Measurements from ENCODE around the gene TXNRD3.
"Not testable (repeated sequence)": the region's sequence is repeated elsewhere in the genome, so short reads cannot be mapped to it uniquely, and the experiment has no call there.

Gene TXNRD3

DNA sequence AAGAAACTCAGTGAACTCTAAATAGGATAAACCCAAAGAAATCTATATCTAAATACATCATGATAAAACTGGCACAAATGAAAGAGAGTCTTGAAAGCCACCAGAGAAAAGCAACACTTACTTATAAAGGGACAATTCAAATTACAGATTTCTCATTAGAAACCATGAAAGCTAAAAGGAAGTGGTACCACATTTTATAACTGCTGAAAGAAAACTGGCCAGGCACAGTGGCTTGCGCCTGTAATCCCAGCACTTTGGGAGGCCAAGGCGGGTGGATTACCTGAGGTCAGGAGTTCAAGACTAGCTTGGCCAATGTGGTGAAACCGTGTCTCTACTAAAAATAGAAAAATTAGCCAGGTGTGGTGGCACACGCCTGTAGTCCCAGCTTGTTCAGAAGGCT, 59.4 kb downstream of the TXNRD3 start:
- not testable (repeated sequence) for DNase-seq (ENCODE audit: low read depth in 2 of 2)

DNA sequence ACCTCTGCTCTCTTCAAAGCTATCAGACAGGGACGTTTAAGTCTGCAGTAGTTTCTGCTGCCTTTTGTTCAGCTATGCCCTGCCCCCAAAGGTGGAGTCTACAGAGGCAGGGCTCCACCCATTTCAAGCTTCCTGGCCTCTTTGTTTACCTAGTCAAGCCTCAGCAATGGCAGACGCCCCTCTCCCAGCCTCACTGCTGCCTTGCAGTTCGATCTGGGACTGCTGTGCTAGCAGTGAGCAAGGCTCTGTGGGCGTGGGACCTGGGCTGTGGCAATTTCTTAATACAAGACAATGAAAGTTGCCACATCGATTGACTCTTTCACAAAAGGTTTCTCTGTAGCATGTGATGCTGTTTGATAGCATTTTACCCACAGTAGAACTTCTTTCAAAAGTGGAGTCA, 63.4 kb downstream of the TXNRD3 start:
- not testable (repeated sequence) for DNase-seq (ENCODE audit: low read depth in 2 of 2)

GRCh38 chr3:126582311-126582710, 72.6 kb downstream of the TXNRD3 start:
- no peak for DNase-seq (ENCODE audit: low read depth in 2 of 2)

GRCh38 chr3:126581569-126581968, 73.4 kb downstream of the TXNRD3 start:
- DNase-seq (ENCODE audit: low read depth in 2 of 2): no peak

DNA sequence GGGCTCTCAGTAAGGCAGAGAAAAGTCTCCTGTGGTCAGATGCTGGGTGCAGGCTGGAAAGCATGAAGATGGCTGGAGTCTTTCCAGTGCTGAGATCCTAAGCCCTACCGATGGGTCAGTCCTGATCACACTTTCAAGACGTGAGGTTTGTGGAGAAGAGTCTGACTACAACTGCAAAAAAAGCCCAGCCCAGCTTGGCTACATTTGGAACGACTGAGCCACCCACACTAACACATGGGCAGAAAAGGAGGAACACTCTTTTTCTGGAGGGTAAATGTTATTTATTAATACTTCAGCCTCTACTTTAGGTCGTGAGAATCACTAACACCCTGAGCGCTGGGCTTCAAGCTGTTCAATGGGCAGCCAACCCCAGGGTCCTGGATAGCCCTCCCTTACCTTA, 74.2 kb downstream of the TXNRD3 start:
- DNase-seq (ENCODE audit: low read depth in 2 of 2): no peak

GRCh38 chr3:126578702-126579101, 76.2 kb downstream of the TXNRD3 start:
- DNase-seq (ENCODE audit: low read depth in 2 of 2): no peak

DNA sequence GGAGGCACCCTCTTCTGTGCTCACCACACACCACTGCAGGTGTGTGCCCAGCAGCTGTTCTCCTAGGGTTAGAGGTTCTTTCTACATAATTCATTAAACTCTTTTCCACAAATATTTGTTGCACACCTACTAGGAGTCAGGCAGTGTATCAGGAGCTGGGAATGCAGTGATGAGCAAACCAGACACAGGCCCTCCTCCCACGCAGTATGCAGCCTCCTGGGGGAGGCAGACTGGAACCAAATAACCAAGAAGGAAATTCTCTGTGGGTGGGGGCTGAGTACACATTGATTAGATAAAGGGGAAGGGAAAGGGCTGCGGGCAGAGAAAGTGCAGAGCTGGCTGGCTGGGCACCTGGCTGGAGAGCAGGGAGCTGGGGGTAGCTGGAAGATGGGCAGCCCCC, 77.7 kb downstream of the TXNRD3 start:
- DNase-seq (ENCODE audit: low read depth in 2 of 2): no peak

- no peak for DNase-seq (ENCODE audit: low read depth in 2 of 2)
Observed at GRCh38 chr3:126573492-126574117, 81.3 kb downstream of the TXNRD3 start.

DNA sequence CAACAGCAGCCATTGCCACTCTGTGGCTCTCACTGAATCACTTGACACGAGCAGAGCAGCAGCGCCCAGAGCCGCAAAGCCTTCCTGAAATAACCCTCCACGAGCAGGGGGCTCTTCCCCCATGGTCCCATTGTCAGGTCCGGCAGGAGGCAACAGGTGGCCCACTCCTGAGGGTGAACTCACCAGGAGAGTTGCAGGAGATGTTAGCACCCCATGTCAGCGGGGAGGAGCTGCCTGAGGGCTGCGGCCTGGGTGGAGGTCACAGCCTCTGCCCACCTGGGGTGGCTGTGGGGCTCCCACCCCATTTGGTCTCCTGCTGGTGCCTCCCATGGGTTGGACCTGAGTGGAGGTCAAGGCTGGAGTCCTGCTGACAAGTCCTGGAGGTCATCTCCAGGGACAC, 83.8 kb downstream of the TXNRD3 start:
- DNase-seq (ENCODE audit: low read depth in 2 of 2): no peak

DNA sequence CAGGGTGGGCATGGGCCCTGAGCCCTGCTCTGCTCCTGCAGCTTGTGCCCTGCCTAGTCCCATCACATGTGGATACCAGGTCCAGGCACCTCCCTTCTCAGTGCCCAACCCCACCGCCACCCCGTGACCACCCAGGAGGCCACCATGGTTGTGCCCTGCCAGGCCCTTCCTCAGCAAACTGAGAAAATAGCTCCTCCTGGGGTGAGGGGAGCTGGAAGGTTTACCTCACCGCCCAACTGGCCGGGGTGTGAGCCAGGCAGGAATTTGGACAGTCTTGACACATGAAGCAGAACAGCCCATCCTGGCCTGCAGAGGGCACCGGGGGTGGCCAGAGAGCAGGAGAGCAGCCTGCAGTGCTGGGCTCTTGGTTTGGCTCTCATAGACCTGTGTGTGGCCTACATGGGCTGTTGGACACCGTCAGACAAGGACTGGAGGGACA, 84.8 kb downstream of the TXNRD3 start:
- DNase-seq (ENCODE audit: low read depth in 2 of 2): no peak

GRCh38 chr3:126569390-126569975, 85.4 kb downstream of the TXNRD3 start:
- no peak for DNase-seq (ENCODE audit: low read depth in 2 of 2)

- no peak for DNase-seq (ENCODE audit: low read depth in 2 of 2)
Observed at GRCh38 chr3:126568776-126569342, 86.1 kb downstream of the TXNRD3 start.

DNA sequence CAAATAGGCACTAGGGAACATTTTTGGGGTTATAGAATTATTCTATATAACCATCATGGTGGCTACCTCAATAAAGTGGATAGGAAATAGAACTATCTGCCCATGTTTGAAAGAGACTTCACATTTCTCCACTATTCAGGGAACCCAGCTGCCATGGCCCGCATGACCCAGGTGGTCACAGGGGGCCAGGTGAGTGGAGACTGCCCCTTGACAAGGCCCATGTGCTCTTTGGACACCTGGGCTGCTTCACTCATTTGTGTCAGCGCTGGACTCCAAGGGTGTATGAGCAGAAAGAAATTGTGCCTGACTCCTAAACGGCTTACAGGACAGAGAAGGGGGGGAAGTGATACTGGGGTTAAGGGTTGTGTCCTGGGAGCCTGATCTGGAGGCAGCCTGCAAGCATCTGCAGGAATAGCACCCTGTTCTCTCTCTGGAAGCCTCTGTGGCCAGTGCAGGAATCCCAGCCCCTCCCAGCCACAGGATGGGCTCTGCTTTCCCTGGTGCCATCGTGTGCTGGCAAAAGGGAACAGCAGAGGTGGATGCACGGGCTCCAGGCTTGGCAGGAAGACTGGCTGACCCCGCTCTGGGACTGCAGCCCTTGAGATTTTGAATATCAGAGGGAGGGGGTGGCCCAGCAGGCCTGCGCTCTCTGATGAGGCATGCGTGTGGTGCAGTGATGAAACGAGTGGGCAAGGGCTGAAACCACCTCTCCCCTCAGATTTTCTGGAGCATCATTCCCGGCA, 87.1 kb downstream of the TXNRD3 start:
- no peak for DNase-seq (ENCODE audit: low read depth in 2 of 2)

- DNase-seq (ENCODE audit: low read depth in 2 of 2): no peak
Observed at GRCh38 chr3:126562737-126563276, 92.1 kb downstream of the TXNRD3 start.

GRCh38 chr3:126558336-126559071, 96.4 kb downstream of the TXNRD3 start, which contains the start of gene C3orf22:
TSS of gene C3orf22 (minus strand) at chr3:126558932. CDS start at chr3:126553390, 5,542 bp downstream.
- no peak for DNase-seq (ENCODE audit: low read depth in 2 of 2)

DNA sequence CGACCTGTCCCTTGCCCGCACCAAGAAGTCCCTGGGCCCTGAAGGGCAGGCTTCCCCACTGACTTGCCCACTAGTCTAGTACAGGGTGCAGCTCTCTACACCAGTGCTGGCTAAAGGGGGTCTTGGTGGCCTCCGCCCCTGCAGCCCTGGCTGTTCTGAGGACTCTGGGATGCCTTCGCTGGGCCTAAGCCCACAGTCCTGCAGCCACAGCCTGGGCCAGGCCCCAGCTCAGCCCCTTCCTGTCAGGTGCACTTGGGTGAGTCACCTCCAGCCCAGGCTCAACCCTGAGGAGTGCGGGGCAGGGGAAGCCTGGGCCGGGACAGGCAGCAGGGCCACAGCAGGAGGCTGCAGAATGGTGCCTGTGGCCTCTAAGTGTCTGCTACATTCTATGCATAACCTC, 97.2 kb downstream of the TXNRD3 start:
- no peak for DNase-seq (ENCODE audit: low read depth in 2 of 2)

DNA sequence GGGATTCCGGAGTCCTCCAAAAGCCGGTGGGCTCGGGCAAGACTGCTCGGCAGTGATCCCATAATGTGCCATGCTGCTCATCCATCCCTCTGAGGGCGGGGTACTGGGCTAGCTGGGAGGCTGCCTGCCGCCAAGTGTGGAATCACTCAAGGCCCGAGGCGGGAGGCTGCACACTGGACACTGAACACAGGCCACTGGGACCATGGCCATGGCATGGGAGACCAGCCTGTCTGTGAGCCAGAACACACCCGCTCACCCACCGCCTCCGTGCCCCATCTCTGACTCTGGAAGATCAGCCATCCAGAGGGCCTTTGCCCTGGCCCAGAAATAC, 97.5 kb downstream of the TXNRD3 start:
- DNase-seq (ENCODE audit: low read depth in 2 of 2): no peak
